Dedifferentiated amniotic fluid mesenchymal stem cell (primary cell): Measurements from ENCODE around the gene CTIF.

ENCODE experiments used
- DNase-seq: peaks from one replicate; pipeline ENCODE4 v3.0.0-alpha.2; 2016; ENCODE audit errors: extremely low spot score

CTIF gene

GRCh38 chr18:48851599-48851960 is 312.7 kb downstream of the CTIF start:
- no peak for DNase-seq

DNA sequence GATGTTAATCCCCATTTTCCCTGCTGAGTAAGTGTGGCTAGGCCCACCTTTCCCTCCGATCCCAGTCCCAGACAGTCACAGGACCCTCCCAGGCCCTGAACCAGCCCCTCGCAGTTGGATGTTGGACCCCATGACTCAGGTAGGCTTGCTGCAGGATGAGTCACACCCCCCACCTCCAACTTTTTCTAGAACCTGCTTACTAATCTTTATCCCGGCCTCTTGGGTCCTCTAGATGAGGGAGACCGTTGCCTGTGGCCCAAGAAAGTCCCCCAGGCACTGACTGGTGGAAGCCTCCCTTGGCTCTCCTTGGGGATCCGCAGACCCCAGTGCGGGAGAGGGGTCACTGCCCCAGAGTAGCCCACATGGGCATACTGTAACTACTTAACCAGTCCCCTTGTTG is 313.5 kb downstream of the CTIF start:
- no peak for DNase-seq

GRCh38 chr18:48852794-48853193 is 314.0 kb downstream of the CTIF start:
- no peak for DNase-seq

GRCh38 chr18:48853588-48853987 is 314.8 kb downstream of the CTIF start:
- DNase-seq = no peak

DNA sequence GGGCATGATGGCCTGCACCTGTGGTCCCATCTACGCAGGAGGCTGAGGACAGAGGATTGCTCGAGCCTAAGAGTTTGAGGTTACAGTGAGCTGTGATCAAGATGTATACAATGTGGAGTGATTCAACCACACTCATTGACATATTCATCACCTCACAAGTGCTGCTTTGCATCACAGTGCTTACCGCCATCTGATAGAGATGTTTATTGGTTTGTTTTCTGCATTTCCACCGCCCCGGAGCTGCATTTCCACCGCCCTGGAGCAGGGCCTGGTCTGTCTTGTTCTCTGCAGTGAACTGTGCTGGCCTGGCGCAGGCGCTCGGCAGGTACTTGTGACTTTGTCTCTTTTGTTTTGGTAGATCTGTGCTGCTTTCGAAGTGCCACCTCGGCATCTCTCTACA is 315.9 kb downstream of the CTIF start:
- no peak for DNase-seq

- DNase-seq = no peak
Measured at GRCh38 chr18:48855422-48856377, 316.9 kb downstream of the CTIF start.

- DNase-seq = no peak
Measured at GRCh38 chr18:48857023-48857694, 318.3 kb downstream of the CTIF start.

GRCh38 chr18:48858676-48859075 is 319.8 kb downstream of the CTIF start:
- no peak for DNase-seq

GRCh38 chr18:48859311-48860268 is 320.8 kb downstream of the CTIF start:
- no peak for DNase-seq

DNA sequence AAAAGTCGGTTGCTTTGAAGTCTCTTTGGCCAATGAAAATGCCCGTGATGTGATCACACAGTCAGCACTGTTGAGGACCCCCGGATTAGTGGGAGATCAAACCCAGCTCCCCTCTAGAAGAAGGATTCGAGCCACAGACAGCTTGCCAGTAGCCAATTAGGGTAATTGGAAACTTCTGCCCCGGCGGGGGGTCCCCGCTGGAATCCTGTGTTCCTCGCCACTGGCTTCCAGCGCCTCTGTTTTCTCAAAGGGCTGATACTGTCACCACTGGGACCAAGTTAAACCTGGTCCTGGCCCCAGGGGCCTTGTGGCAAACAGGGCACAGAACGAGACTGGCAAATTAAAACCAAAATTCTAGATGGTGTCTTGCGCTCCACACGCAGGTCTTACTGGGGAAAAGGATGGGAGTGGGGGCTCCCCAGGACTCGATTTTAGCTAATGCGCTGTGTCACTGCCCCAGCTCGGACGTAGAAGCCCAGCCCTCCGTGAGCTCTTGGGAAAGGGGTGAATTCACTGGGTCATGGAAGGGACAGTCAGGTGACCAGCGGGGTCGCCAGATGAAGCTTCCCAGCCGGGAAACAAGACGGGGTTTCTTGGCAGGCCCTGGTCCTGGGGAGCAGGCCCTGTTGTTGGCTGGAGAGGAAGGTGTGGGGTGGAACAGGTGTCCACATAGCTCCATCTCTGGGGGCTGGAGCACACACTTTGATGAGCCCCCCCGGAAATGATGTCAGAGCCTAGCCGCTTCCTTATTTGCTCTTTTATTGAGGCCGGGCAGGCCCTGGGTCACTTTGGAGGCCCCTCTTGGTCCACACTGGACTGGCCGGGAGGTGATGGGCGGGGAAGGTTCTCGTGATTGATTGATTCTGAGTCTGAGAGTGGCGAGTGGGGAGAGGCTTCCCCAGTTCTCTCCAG is 321.7 kb downstream of the CTIF start:
- DNase-seq = no peak

DNA sequence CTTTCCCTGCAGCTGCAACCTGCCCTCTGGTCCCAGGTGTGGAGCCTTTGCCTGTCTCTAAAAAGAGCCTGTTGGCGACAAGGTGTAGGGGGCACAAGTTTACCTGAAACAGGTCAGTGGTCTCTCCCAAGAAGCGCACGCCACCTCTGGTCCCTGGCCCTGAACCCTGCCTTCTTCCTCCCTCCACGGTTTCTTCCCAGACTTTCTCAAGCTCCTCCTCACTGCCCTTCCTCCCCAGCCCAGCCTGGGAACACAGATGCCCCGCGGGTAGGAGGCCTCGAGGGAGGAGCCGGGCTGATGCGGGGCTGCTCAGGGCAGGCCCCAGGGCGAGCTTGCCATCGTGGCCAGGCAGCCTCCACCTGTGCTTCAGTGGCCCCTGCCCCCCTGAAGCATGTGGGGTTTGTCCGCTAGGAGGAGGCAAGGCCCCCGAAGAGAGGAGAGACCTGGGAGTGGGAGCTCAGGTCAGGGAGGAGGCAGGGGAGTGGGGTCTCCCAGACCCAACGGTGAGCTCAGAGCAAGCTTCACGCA is 322.4 kb downstream of the CTIF start:
- DNase-seq = no peak

GRCh38 chr18:48862132-48862531 is 323.3 kb downstream of the CTIF start:
- DNase-seq = no peak

- DNase-seq = no peak
Measured at GRCh38 chr18:48862678-48863270, 323.9 kb downstream of the CTIF start.

DNA sequence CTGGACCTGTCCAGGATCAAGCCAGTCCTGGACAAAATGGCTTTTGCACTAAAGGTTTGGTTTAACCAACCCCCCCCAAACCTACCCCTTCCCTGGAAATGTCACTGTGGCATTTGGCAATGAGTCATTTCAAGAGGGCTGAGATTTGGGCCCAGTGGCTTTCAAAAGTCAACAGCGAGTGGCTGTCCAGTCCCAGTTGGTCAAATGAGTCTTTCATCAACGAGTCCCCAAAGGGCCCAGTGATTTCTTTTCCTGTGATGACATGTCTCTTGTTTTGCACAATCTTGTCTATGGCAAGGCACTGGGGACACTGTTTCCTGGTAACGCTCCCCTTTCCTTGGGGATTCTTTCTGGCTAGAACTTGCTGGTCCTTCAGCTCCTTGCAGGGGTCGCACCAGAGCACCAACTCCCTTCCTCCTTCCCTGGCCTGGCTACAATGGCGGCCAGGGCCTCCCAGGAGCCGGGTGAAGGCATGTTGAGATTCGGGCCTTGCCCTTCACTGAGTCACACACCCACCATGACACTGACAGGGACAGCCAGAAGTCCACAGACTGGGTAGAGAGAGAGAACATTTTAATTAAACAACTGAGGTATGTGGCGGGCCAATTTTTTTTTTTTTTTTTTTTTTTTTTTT is 324.7 kb downstream of the CTIF start:
- DNase-seq = no peak

DNA sequence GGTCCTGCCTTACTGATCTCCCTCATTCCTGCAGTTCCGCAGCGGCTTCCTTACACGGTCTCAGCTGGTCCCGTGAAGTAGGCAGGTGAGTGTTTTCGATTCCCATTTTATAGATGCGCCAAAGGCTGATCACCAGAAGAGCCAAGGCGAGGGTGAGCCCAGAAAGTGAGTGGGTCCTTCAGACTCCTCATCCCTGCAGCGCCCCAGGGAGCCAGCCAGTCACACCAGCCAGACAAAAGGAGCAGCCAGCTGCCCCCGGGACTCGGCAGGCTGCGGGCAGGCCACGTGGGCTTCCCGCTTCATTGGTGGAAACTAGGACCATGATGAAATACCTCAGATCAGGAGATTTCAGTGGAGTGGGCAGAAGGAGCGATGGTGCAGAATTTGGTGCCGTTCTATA is 326.0 kb downstream of the CTIF start:
- DNase-seq = no peak

DNA sequence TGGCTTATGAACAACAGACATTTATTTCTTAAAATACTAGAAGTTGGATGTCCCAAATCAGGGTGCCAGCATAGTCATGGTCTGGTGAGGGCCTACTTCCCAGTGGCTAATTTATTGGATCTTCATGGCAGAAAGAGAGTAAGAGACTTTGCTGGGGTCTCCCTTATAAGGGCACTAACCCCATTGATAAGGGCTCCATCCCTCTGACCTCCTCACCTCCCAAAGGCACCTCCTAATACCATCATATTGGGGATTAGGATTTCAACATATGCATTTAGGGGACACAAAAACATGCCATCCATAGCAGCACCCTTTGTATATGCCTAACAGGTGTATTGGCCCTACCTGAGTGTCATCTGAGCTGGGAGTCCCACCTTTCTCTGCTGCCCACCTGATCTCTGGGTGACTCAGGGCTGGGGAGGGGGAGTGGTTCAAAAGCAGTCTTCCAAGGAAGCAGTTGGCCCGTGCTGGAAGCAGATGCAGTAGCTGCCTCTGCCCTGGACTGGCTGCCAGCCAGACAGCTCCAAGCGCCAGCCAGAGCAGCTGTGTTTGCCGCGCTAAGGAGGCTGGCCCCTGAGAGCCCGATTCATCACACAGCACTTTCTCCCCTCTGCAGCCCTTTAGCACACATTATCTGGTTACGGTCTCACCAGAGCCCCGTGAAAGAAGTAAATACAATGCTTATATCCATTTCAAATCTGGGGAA is 327.4 kb downstream of the CTIF start:
- DNase-seq = no peak

DNA sequence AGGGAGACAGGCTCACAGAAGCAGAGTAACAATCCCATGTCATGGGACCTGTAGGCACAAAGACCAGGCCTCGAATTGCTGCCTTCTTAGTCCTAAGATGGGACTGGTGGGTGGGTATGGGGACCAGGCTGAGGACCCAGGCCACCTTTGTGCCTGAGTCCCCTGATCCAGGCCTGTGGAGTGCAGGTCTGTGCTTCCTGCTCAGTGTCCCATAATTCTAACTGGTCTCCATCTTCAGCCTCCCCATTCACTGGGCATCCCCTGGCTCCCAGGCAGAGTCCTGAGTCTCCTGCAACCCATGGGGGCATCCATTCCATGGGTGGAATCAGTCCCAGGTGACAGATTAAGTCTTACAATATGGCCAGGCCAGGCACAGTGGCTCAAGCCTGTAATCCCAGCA is 328.0 kb downstream of the CTIF start:
- DNase-seq = no peak

GRCh38 chr18:48867978-48868377 is 329.1 kb downstream of the CTIF start:
- no peak for DNase-seq
